SK-N-SH (cell line): ENCODE measurements around the gene AGBL4. TPM values are rescaled to one million over a fixed set of nuclear protein-coding genes. Genes with fewer than 3 reads are reported as not detected.

Source experiments
- CTCF ChIA-PET: fragments of 300-600, 350-600 bp; formaldehyde crosslinking; extraction: SDS; loops from one replicate; lab custom pipeline; 2021; lab: Yijun Ruan, JAX
- POLR2A ChIA-PET: fragments of 350-600 bp; sonication (Branson Sonifier 250); formaldehyde crosslinking; extraction: SDS; loops from one replicate; lab custom pipeline; 2020; ENCODE audit warnings: antibody characterized with exemption, inconsistent platforms; lab: Yijun Ruan, JAX
- DNase-seq: peaks from one replicate; pipeline ENCODE4 v3.0.0; 2012
- H2AFZ ChIP-seq: fragments of 200-600 bp; sonication (generic); 2 replicates; pipeline ENCODE4 v1.8.1; 2016; ENCODE audit warnings: antibody characterized with exemption, mild to moderate bottlenecking, low read depth
- H3F3A ChIP-seq: fragments of 200-600 bp; sonication (generic); replicated peaks from 2 replicates; pipeline ENCODE3; 2016; ENCODE audit warnings: antibody characterized with exemption, mild to moderate bottlenecking; ENCODE audit not compliant: insufficient read depth
- H3K27ac ChIP-seq, 2 experiments: fragments of 200-500 bp in 1 of 2; fragments of 200-600 bp in 1 of 2; sonication (Bioruptor generic) in 1 of 2; sonication (generic), shearing (Covaris generic) in 1 of 2; 2 replicates each; pipeline versions ENCODE4 v1.5.1 to v1.6.1; 2014 to 2016; ENCODE audit warnings: low read depth in 2 of 2, inconsistent platforms in 1 of 2, low read length in 1 of 2, mild to moderate bottlenecking in 1 of 2, mixed read lengths in 1 of 2
- H3K27me3 ChIP-seq: fragments of 200-600 bp; sonication (generic), shearing (Covaris generic); 2 replicates; pipeline ENCODE4 v1.6.1; 2016; ENCODE audit warnings: mixed run types; ENCODE audit not compliant: insufficient read depth
- H3K36me3 ChIP-seq, 2 experiments: fragments of 200-500 bp in 1 of 2; fragments of 200-600 bp in 1 of 2; sonication (Bioruptor generic) in 1 of 2; sonication (generic) in 1 of 2; replicated peaks in 1 of 2; 2 replicates each; pipeline versions ENCODE3 to v1.5.1; 2014 to 2016; ENCODE audit warnings: low read length in 1 of 2, mild to moderate bottlenecking in 1 of 2; ENCODE audit not compliant: insufficient read depth in 2 of 2, control insufficient read depth in 1 of 2
- H3K4me1 ChIP-seq, 2 experiments: fragments of 200-500 bp in 1 of 2; fragments of 200-600 bp in 1 of 2; sonication (Bioruptor generic) in 1 of 2; sonication (generic), shearing (Covaris generic) in 1 of 2; 2 replicates each; pipeline versions ENCODE4 v1.5.1 to v1.6.1; 2014 to 2016; ENCODE audit warnings: low read depth in 1 of 2, low read length in 1 of 2, mixed run types in 1 of 2; ENCODE audit not compliant: insufficient read depth in 2 of 2, control insufficient read depth in 1 of 2
- H3K4me2 ChIP-seq: fragments of 200-600 bp; sonication (generic), shearing (Covaris generic); 2 replicates; pipeline ENCODE4 v1.6.1; 2017; ENCODE audit warnings: mixed run types
- H3K4me3 ChIP-seq, 2 experiments: fragments of 200-500 bp in 1 of 2; fragments of 200-600 bp in 1 of 2; sonication (Bioruptor generic) in 1 of 2; sonication (generic), shearing (Covaris generic) in 1 of 2; 2 replicates each; pipeline versions ENCODE4 v1.5.1 to v1.8.1; 2014 to 2016; ENCODE audit warnings: low read depth in 2 of 2, inconsistent platforms in 1 of 2, low read length in 1 of 2, mild to moderate bottlenecking in 1 of 2, mixed read lengths in 1 of 2, moderate library complexity in 1 of 2
- H3K79me2 ChIP-seq: fragments of 200-600 bp; sonication (generic); 2 replicates; pipeline ENCODE4 v1.8.1; 2017; ENCODE audit warnings: mild to moderate bottlenecking; ENCODE audit not compliant: insufficient read depth
- H3K9ac ChIP-seq: fragments of 200-600 bp; sonication (generic); 2 replicates; pipeline ENCODE4 v1.6.1; 2017; ENCODE audit warnings: mixed run types
- H3K9me2 ChIP-seq: fragments of 200-600 bp; sonication (generic); 2 replicates; pipeline ENCODE4 v1.6.1; 2017; ENCODE audit warnings: mixed run types
- H3K9me3 ChIP-seq: fragments of 200-600 bp; sonication (generic); 2 replicates; pipeline ENCODE4 v1.6.1; 2017; ENCODE audit warnings: mixed run types, mild to moderate bottlenecking, moderate library complexity
- H4K20me1 ChIP-seq: fragments of 200-600 bp; sonication (generic); 2 replicates; pipeline ENCODE4 v1.6.1; 2017; ENCODE audit warnings: mild to moderate bottlenecking, mixed run types; ENCODE audit not compliant: insufficient read depth
- CHD2 ChIP-seq: fragments of 150-350 bp; IDR thresholded peaks from 2 replicates; pipeline ENCODE4 v1.6.1; 2018; ENCODE audit warnings: low read length; ENCODE audit not compliant: partially characterized antibody
- ELF1 ChIP-seq: IDR thresholded peaks from 2 replicates; pipeline ENCODE4 v1.4.0; 2012
- EP300 ChIP-seq, 2 experiments: IDR thresholded peaks; 2 replicates each; pipeline versions ENCODE4 v1.4.0 to v1.6.1; 2012; ENCODE audit warnings: borderline replicate concordance in 1 of 2, low read depth in 1 of 2, low read length in 1 of 2
- EZH2phosphoT487 ChIP-seq: fragments of 200-600 bp; sonication (generic); IDR thresholded peaks from 2 replicates; pipeline ENCODE4 v1.6.1; 2017; ENCODE audit warnings: low read depth, mixed run types, mild to moderate bottlenecking, antibody characterized with exemption, moderate library complexity, borderline replicate concordance
- FOXJ3 ChIP-seq: sonication (generic); formaldehyde crosslinking; IDR thresholded peaks from 2 replicates; pipeline ENCODE4 v1.5.1; 2020; ENCODE audit warnings: mild to moderate bottlenecking, missing genetic modification reagents
- MXI1 ChIP-seq: IDR thresholded peaks from 2 replicates; pipeline ENCODE4 v1.6.1; 2012; ENCODE audit warnings: mild to moderate bottlenecking, low read depth, low read length, improper control_type of control experiment
- NRF1 ChIP-seq: IDR thresholded peaks from 2 replicates; pipeline ENCODE4 v1.6.1; 2012; ENCODE audit warnings: low read depth, mild to moderate bottlenecking, low read length
- RAD21 ChIP-seq: IDR thresholded peaks from 2 replicates; pipeline ENCODE4 v1.6.1; 2012; ENCODE audit warnings: mild to moderate bottlenecking, low read length
- RCOR1 ChIP-seq: fragments of 150-350 bp; IDR thresholded peaks from 2 replicates; pipeline ENCODE4 v1.6.1; 2017; ENCODE audit warnings: antibody characterized with exemption, low read length
- RFX5 ChIP-seq: IDR thresholded peaks from 2 replicates; pipeline ENCODE4 v1.6.1; 2012; ENCODE audit warnings: mild to moderate bottlenecking, improper control_type of control experiment, low read length
- TCF12 ChIP-seq: IDR thresholded peaks from 2 replicates; pipeline ENCODE4 v1.4.0; 2012
- WGBS: methylation state at CpG from one replicate; pipeline ENCODE4 v1.1.6; 2017; ENCODE audit warnings: low lambda C conversion rate; 5-methylcytosine and 5-hydroxymethylcytosine counted together
- polyA plus RNA-seq, 3 experiments: library from polyadenylated mRNA; depleted of rRNA; stranded (reverse); fragments of >200 nt; gene quantifications; 2 replicates each; pipeline ENCODE4 v1.2.3, GENCODE V29; 2012
- TF ChIP-seq, protein P1 (sequence below): IDR thresholded peaks from 2 replicates; pipeline ENCODE4 v1.6.1; 2012; ENCODE audit warnings: mild to moderate bottlenecking, low read depth, low read length, moderate library complexity
- TF ChIP-seq, protein P2 (sequence below): fragments of 150-350 bp; IDR thresholded peaks from 2 replicates; pipeline ENCODE4 v1.6.1; 2016; ENCODE audit warnings: mild to moderate bottlenecking, low read depth, low read length
- TF ChIP-seq, protein P3 (sequence below): IDR thresholded peaks from 2 replicates; pipeline ENCODE4 v1.4.0; 2012; ENCODE audit warnings: low read depth
- TF ChIP-seq, protein P4 (sequence below): IDR thresholded peaks from 2 replicates; pipeline ENCODE4 v1.4.0; 2012; ENCODE audit warnings: low read depth, borderline replicate concordance
- TF ChIP-seq, protein P5 (sequence below): fragments of 150-350 bp; IDR thresholded peaks from 2 replicates; pipeline ENCODE4 v1.6.1; 2017; ENCODE audit warnings: antibody characterized with exemption, low read length, low read depth, borderline replicate concordance

AGBL4 gene
- polyA plus RNA-seq, 1 of the 3 experiments (the other 2 are of a cell fraction), result 0.07 TPM

DNA sequence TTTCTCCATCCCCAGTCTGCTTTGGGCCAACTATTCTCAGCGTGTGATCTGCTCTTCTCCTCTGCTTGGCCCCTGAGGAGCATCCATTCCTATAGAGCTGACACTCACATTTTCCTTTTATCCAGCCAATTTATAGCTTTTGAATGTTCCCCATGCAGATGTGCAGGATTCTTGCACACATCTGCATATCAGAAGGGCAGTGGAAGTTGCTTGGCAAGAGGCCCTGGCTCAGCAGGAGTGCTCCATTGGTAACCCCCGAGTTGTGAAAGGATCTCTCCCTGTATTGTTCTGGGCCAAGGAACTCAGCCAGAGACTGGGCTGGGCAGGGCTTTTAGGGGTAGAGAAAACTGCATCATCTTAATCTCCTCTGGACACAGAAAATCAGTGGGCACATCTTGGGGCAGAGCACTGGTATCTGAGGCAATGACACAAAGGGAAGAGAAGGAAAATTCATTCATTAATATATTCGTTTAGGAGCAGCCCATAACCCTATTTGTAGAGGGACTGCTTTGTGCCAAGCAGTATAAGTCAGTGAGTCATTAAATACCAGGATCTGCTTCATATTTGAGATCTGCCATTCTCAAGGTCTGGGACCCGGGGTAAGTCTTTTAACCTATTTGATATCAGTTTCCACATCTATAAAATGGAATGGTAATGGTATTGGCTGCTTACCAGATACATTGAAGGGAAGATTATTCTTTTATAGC is 1216.0 kb downstream of the AGBL4 start:
- TF ChIP-seq TCF12, result no peak
- no peak for TF ChIP-seq EZH2phosphoT487
- TF ChIP-seq FOXJ3 (CRISPR knock-in tag), result no peak
- TF ChIP-seq, protein P1, sequence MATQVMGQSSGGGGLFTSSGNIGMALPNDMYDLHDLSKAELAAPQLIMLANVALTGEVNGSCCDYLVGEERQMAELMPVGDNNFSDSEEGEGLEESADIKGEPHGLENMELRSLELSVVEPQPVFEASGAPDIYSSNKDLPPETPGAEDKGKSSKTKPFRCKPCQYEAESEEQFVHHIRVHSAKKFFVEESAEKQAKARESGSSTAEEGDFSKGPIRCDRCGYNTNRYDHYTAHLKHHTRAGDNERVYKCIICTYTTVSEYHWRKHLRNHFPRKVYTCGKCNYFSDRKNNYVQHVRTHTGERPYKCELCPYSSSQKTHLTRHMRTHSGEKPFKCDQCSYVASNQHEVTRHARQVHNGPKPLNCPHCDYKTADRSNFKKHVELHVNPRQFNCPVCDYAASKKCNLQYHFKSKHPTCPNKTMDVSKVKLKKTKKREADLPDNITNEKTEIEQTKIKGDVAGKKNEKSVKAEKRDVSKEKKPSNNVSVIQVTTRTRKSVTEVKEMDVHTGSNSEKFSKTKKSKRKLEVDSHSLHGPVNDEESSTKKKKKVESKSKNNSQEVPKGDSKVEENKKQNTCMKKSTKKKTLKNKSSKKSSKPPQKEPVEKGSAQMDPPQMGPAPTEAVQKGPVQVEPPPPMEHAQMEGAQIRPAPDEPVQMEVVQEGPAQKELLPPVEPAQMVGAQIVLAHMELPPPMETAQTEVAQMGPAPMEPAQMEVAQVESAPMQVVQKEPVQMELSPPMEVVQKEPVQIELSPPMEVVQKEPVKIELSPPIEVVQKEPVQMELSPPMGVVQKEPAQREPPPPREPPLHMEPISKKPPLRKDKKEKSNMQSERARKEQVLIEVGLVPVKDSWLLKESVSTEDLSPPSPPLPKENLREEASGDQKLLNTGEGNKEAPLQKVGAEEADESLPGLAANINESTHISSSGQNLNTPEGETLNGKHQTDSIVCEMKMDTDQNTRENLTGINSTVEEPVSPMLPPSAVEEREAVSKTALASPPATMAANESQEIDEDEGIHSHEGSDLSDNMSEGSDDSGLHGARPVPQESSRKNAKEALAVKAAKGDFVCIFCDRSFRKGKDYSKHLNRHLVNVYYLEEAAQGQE, result no peak
- TF ChIP-seq, protein P2, sequence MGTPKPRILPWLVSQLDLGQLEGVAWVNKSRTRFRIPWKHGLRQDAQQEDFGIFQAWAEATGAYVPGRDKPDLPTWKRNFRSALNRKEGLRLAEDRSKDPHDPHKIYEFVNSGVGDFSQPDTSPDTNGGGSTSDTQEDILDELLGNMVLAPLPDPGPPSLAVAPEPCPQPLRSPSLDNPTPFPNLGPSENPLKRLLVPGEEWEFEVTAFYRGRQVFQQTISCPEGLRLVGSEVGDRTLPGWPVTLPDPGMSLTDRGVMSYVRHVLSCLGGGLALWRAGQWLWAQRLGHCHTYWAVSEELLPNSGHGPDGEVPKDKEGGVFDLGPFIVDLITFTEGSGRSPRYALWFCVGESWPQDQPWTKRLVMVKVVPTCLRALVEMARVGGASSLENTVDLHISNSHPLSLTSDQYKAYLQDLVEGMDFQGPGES, result no peak
- TF ChIP-seq RFX5, result no peak
- no peak for TF ChIP-seq NRF1
- Histone ChIP-seq H3K9me2 (no peaks in the 10 kb centered on the region), H3K4me2 (no peak overlapping the region), H3K4me3 (no peak overlapping the region), H2AFZ (no peak overlapping the region), H3K4me1 (peaks cover 0 to 4% of the 10 kb centered on the region in 2 experiments; a peak in 1 of 4 replicates), H3K27ac (no peak overlapping the region), H3K9me3 (no peaks in the 10 kb centered on the region), H3K9ac (no peak overlapping the region), H3K79me2 (no peaks in the 10 kb centered on the region), H3K36me3 (no peaks in the 10 kb centered on the region), H4K20me1 (no peaks in the 10 kb centered on the region), H3K27me3 (no peaks in the 10 kb centered on the region), H3F3A (no peaks in the 10 kb centered on the region)
- no peak for DNase-seq
- ChIA-PET CTCF (interaction anchor here (1.7 kb wide), 1 partner anchor 10 kb away, joined by 7 read pairs; no protein-coding TSS in a partner anchor), POLR2A (no interaction called here)
- 41% methylated on average over 4 of the region's 4 CpGs for WGBS

DNA sequence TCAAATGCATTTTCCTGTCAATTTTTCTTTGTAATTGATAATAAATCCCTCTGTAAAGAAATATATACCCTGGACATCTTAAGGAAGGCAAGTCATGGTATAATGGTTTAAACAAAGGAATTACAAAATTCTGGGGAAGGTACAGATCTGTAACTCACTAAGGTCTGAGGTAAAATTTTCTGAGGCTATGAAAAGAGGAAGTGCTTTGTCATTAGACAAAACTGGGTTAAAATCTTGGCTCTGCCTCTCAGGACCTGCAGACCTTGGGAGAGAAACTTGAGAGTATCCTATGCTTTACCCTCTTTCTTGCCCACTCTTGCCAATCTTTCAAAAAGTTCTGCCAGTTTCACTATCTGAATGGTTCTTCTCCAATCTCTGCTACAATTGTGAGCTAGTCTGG is 1220.3 kb downstream of the AGBL4 start:
- H3K9me2 ChIP-seq, result no peaks in the 10 kb centered on the region
- CTCF ChIA-PET, result no interaction called here
- no peak overlapping the region for H2AFZ ChIP-seq
- H4K20me1 ChIP-seq, result no peaks in the 10 kb centered on the region
- POLR2A ChIA-PET, result no interaction called here
- no peak overlapping the region for H3K9ac ChIP-seq
- H3K4me1 ChIP-seq, result no peaks in the 10 kb centered on the region
- no peaks in the 10 kb centered on the region for H3K27me3 ChIP-seq
- H3K36me3 ChIP-seq, result no peaks in the 10 kb centered on the region
- no peaks in the 10 kb centered on the region for H3K9me3 ChIP-seq
- no peaks in the 10 kb centered on the region for H3K79me2 ChIP-seq
- no peak overlapping the region for H3K27ac ChIP-seq
- no peak overlapping the region for H3K4me2 ChIP-seq
- no peaks in the 10 kb centered on the region for H3F3A ChIP-seq
- H3K4me3 ChIP-seq, result no peak overlapping the region
- DNase-seq, result no peak
- TF ChIP-seq, protein P3, sequence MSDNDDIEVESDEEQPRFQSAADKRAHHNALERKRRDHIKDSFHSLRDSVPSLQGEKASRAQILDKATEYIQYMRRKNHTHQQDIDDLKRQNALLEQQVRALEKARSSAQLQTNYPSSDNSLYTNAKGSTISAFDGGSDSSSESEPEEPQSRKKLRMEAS, result no peak
- TF ChIP-seq, protein P1, result no peak
- no peak for TF ChIP-seq EP300 (IDR thresholded peaks at IDR 0.05; ENCODE audit: borderline replicate concordance in 1 of 2, low read depth in 1 of 2, low read length in 1 of 2)
- TF ChIP-seq, protein P4, sequence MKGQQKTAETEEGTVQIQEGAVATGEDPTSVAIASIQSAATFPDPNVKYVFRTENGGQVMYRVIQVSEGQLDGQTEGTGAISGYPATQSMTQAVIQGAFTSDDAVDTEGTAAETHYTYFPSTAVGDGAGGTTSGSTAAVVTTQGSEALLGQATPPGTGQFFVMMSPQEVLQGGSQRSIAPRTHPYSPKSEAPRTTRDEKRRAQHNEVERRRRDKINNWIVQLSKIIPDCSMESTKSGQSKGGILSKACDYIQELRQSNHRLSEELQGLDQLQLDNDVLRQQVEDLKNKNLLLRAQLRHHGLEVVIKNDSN, result no peak
- TF ChIP-seq ELF1, result no peak
- TF ChIP-seq RCOR1, result no peak
- no peak for TF ChIP-seq MXI1
- TF ChIP-seq, protein P5, sequence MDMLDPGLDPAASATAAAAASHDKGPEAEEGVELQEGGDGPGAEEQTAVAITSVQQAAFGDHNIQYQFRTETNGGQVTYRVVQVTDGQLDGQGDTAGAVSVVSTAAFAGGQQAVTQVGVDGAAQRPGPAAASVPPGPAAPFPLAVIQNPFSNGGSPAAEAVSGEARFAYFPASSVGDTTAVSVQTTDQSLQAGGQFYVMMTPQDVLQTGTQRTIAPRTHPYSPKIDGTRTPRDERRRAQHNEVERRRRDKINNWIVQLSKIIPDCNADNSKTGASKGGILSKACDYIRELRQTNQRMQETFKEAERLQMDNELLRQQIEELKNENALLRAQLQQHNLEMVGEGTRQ, result no peak
- no peak for TF ChIP-seq CHD2
- TF ChIP-seq FOXJ3 (CRISPR knock-in tag), result no peak
- TF ChIP-seq RAD21, result no peak
- no peak for TF ChIP-seq TCF12
